ENCODE results near the gene SH2D3A. TPM values are rescaled to one million over a fixed set of nuclear protein-coding genes. Genes with fewer than 3 reads are reported as not detected.

The SH2D3A gene
- total RNA-seq, 1 experiment from 2014 or later, result 75.7 TPM

GRCh38 chr19:6774821-6775707 is 7.8 kb upstream of the SH2D3A start:
- CTCF ChIA-PET, result no interaction called here
- no peak overlapping the region for H3K4me2 ChIP-seq (ENCODE audit: low read length)
- POLR2A ChIA-PET, result no interaction called here

More at GRCh38 chr19:6774821-6775707, 7.8 kb upstream of the SH2D3A start:
- H3K4me1 ChIP-seq (ENCODE audit: control insufficient read depth in 1 of 2, insufficient read depth in 2 of 2, low read length in 2 of 2), result no peaks in the 10 kb centered on the region; a peak in 1 of 4 replicates
- no TSS peak for BruUV-seq (replicated peaks)
- no peaks in the 10 kb centered on the region for H3K27me3 ChIP-seq (ENCODE audit: insufficient read depth, low read length)
- H3K9me3 ChIP-seq (ENCODE audit: control insufficient read depth in 1 of 2, insufficient read depth in 1 of 2, low read depth in 1 of 2, low read length in 2 of 2), result no peaks in the 10 kb centered on the region
- H3K4me3 ChIP-seq (replicated peaks in 1 of 2; ENCODE audit: low read depth in 1 of 2, low read length in 2 of 2), result no peak overlapping the region
- DNase-seq (ENCODE audit: low read depth, low spot score), result no peak
- intact Hi-C loops (cut with micrococcal nuclease), result no loop called here
- RAD21 ChIA-PET (ENCODE audit: low non-redundant PET in 1 of 2, low total read pairs in 2 of 2, uncharacterized antibody in 2 of 2, unreplicated experiment in 2 of 2), result no interaction called here
- ATAC-seq, result no peak
- no peaks in the 10 kb centered on the region for H3K79me2 ChIP-seq (ENCODE audit: insufficient read depth, low read length)
- H3K9ac ChIP-seq (ENCODE audit: low read length), result no peak overlapping the region
- TF ChIP-seq SRF (IDR thresholded peaks at IDR 0.05; ENCODE audit: low read depth), result no peak
- no peak for TF ChIP-seq POLR2A (IDR thresholded peaks at IDR 0.05; ENCODE audit: borderline replicate concordance, extremely low read depth, insufficient read depth, insufficient read length)
- TF ChIP-seq CTCF (IDR thresholded peaks at IDR 0.05 in 2 of 3, conservative IDR thresholded peaks at IDR 0.05 in 1 of 3; ENCODE audit: borderline replicate concordance in 1 of 3, insufficient read depth in 1 of 3, low read depth in 2 of 3, low read length in 2 of 3), result no peak
- no peak for TF ChIP-seq ATF3 (IDR thresholded peaks at IDR 0.05)
- TF ChIP-seq REST (IDR thresholded peaks at IDR 0.05; ENCODE audit: low read depth), result no peak
- TF ChIP-seq EZH2 (IDR thresholded peaks at IDR 0.05), result no peak
- TF ChIP-seq ZBTB33 (IDR thresholded peaks at IDR 0.05; ENCODE audit: extremely low read depth, insufficient replicate concordance, low read length), result no peak
- no peak for TF ChIP-seq POLR2AphosphoS5 (IDR thresholded peaks at IDR 0.05; ENCODE audit: low read depth, low read length)
- TF ChIP-seq SP1 (IDR thresholded peaks at IDR 0.05; ENCODE audit: low read depth), result no peak
- no peak for TF ChIP-seq ZFX (IDR thresholded peaks at IDR 0.05)
- TF ChIP-seq YY1 (IDR thresholded peaks at IDR 0.05; ENCODE audit: extremely low read depth, insufficient replicate concordance, low read depth, low read length), result no peak
- no peak for TF ChIP-seq EGR1 (IDR thresholded peaks at IDR 0.05; ENCODE audit: low read depth)
- no peak for TF ChIP-seq FOSL1 (IDR thresholded peaks at IDR 0.05; ENCODE audit: low read depth)
- TF ChIP-seq TCF7L2 (IDR thresholded peaks at IDR 0.05; ENCODE audit: borderline replicate concordance, extremely low read depth, insufficient read depth, insufficient read length), result no peak
- no peak for TF ChIP-seq EZH2phosphoT487 (IDR thresholded peaks at IDR 0.05; ENCODE audit: borderline replicate concordance)
- no peak for TF ChIP-seq SIN3A (IDR thresholded peaks at IDR 0.05; ENCODE audit: low read depth)
- no peak overlapping the region for H3K27ac ChIP-seq (ENCODE audit: low read depth, low read length)
- no peak overlapping the region for H2AFZ ChIP-seq (ENCODE audit: low read depth, low read length, poor library complexity, severe bottlenecking)
- H3K9me2 ChIP-seq (ENCODE audit: insufficient read depth), result no peaks in the 10 kb centered on the region
- no peaks in the 10 kb centered on the region for H3K36me3 ChIP-seq (ENCODE audit: control insufficient read depth in 1 of 2, insufficient read depth in 2 of 2, low read length in 2 of 2)
- H4K20me1 ChIP-seq (ENCODE audit: insufficient read depth), result no peaks in the 10 kb centered on the region

All from HCT116 (cell line).